Ovary (tissue), 9 donors: ENCODE results near the gene CHD9. TPM values are rescaled to one million over a fixed set of nuclear protein-coding genes. Genes with fewer than 3 reads are reported as not detected.

ENCODE experiments used
- DNase-seq, 5 donors: peaks; one replicate each; pipeline ENCODE4 v3.0.0-alpha.2; 2019 to 2020
- H3K27ac ChIP-seq, 2 donors: fragments of 200-600 bp; one replicate each; pipeline versions ENCODE4 v1.5.1 to v1.8.0; 2019 to 2022
- H3K27me3 ChIP-seq: fragments of 200-600 bp; one replicate; pipeline ENCODE4 v1.8.0; 2022
- H3K36me3 ChIP-seq: fragments of 200-600 bp; sonication (generic); one replicate; pipeline ENCODE4 v1.5.1; 2019
- H3K4me1 ChIP-seq: one replicate; pipeline ENCODE4 v1.8.1; 2013; ENCODE audit warnings: mild to moderate bottlenecking, moderate library complexity; ENCODE audit not compliant: insufficient read depth
- H3K4me3 ChIP-seq: fragments of 200-600 bp; sonication (generic); one replicate; pipeline ENCODE4 v1.5.1; 2017
- H3K9me3 ChIP-seq, 2 donors: fragments of 200-600 bp in 1 of 2; sonication (generic) in 1 of 2; one replicate each; pipeline versions ENCODE4 v1.5.1 to v1.8.1; 2013 to 2019; ENCODE audit warnings: mild to moderate bottlenecking in 1 of 2, moderate library complexity in 1 of 2
- EP300 ChIP-seq: sonication (generic); formaldehyde crosslinking; IDR thresholded peaks from one replicate; pipeline ENCODE4 v1.6.1; 2017; ENCODE audit warnings: antibody characterized with exemption
- POLR2A ChIP-seq: fragments of 450-650 bp; IDR thresholded peaks from one replicate; pipeline ENCODE4 v1.6.1; 2017; ENCODE audit warnings: antibody characterized with exemption, mild to moderate bottlenecking, moderate library complexity
- WGBS, 3 donors: extraction: QIAGEN DNeasy Blood & Tissue Kit in 1 of 3; methylation state at CpG; one replicate each; pipeline versions ENCODE4 v1.1.5 to v1.1.7; 2013 to 2017; 5-methylcytosine and 5-hydroxymethylcytosine counted together
- intact Hi-C, 4 donors: fragments of 100-400 bp; cut with DNase I; formaldehyde crosslinking; loops; one replicate each; pipeline versions ENCODE4 v1.11.0 to v1.15.1; 2022 to 2023
- polyA plus RNA-seq, 2 donors: library from polyadenylated mRNA; stranded (reverse); fragments of 200-250 nt in 1 of 2; fragments of 350-450 nt in 1 of 2; fragmentation: Illumina TruSeq in 1 of 2; extraction: RNeasy Lipid Tissue Mini Kit (QIAGEN cat#74804) in 1 of 2; gene quantifications; one replicate each; pipeline ENCODE4 v1.2.3, GENCODE V29; 2013 to 2014
- total RNA-seq, 7 donors: library from RNA; depleted of rRNA in 2 of 7; stranded (reverse); fragments of >200 nt in 2 of 7; fragmentation: NEBNext Ultra II Directional in 3 of 7; extraction: Animal tissue kit (Norgen Biotek cat#: 25700) in 3 of 7; gene quantifications; one replicate each; pipeline versions ENCODE4 v1.1.0 to v1.2.4, GENCODE V29; 2016 to 2023
- TF ChIP-seq, protein P1 (sequence below), 3 donors: fragments of 450-650 bp in 2 of 3; fragments of 200-600 bp in 1 of 3; IDR thresholded peaks; one replicate each; pipeline versions ENCODE4 v1.5.1 to v1.8.0; 2016 to 2022; ENCODE audit warnings: antibody characterized with exemption in 3 of 3, mild to moderate bottlenecking in 1 of 3
- donor health status: DM: no; HTN: no; CAD: no; lungs with moderate emphysema.
- donor health status: DM: no; HTN: no; CAD: no.
- donor health status: Bipolar disorder and iron deficiency.
- donor health status: DM: yes; HTN: yes; CAD: no.
- donor health status: DM: no; HTN: no; CAD: no.
- donor health status: DM: yes; HTN: yes; CAD: no.

CHD9 gene
- total and polyA plus RNA-seq, 9 donors, result 11.8 to 100 (median 84.1) TPM

DNA sequence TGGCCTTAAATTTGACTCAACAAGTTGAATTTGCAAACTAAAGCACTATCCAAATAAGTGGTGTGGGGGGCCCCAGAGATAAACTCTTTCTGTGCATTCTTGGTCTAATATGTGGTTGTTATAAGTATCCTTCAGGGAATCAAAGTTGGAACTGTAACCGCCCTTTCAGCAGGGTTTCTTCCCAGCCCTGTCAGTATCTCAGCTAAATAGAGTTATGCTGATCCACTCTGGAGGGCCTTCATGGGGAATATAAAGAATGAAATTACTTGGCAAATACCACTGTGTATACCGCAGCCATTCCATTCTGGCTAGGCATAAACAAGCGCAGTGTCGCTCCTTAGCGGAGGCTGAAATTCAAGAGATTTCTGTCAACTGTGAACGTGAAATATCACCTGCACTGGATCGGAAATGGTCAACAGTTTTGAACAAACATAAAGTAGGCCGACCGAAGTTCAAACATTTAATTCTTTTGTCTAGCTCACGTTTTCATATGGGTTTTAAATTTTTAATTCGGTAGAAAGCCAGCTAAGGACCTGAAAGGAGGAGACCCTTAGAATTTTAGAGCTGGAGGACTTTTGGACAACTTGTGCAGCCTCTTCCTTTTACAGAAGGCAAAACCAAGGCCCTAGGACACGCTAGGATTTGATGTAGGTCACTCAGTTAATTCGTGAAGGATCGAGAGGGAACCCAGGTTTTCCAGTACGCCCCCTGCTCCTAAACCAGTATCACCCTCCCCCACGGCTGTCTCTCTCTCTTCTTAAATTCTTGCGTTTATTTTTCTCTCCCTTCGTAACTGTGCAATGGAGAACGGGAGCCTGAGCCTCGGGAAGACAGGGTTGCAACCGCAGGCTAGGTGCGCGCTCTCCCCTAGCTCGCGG is 74.7 kb downstream of the CHD9 start:
- intact Hi-C loops, result loop anchor here in 3 of 4 donors (2.0 to 5.0 kb wide), 4 partner anchors 32 to 77 kb away; partner anchors contain the start of gene CHD9 (in 3 of the 3)
- Histone ChIP-seq H3K27me3 (no peaks in the 10 kb centered on the region), H3K36me3 (no peaks in the 10 kb centered on the region), H3K27ac (peak overlapping the region; percentile 56 to 91), H3K4me1 (no peaks in the 10 kb centered on the region), H3K9me3 (no peaks in the 10 kb centered on the region), H3K4me3 (peak overlapping the region; percentile 81)
- 26 to 27% (median 27%) methylated on average over 25 of the region's 25 CpGs for WGBS, 3 donors
- TF ChIP-seq EP300 (no peak), POLR2A (no peak)
- TF ChIP-seq, protein P1, sequence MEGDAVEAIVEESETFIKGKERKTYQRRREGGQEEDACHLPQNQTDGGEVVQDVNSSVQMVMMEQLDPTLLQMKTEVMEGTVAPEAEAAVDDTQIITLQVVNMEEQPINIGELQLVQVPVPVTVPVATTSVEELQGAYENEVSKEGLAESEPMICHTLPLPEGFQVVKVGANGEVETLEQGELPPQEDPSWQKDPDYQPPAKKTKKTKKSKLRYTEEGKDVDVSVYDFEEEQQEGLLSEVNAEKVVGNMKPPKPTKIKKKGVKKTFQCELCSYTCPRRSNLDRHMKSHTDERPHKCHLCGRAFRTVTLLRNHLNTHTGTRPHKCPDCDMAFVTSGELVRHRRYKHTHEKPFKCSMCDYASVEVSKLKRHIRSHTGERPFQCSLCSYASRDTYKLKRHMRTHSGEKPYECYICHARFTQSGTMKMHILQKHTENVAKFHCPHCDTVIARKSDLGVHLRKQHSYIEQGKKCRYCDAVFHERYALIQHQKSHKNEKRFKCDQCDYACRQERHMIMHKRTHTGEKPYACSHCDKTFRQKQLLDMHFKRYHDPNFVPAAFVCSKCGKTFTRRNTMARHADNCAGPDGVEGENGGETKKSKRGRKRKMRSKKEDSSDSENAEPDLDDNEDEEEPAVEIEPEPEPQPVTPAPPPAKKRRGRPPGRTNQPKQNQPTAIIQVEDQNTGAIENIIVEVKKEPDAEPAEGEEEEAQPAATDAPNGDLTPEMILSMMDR (IDR thresholded peaks at IDR 0.05), result no peak
- DNase-seq, result no peak

DNA sequence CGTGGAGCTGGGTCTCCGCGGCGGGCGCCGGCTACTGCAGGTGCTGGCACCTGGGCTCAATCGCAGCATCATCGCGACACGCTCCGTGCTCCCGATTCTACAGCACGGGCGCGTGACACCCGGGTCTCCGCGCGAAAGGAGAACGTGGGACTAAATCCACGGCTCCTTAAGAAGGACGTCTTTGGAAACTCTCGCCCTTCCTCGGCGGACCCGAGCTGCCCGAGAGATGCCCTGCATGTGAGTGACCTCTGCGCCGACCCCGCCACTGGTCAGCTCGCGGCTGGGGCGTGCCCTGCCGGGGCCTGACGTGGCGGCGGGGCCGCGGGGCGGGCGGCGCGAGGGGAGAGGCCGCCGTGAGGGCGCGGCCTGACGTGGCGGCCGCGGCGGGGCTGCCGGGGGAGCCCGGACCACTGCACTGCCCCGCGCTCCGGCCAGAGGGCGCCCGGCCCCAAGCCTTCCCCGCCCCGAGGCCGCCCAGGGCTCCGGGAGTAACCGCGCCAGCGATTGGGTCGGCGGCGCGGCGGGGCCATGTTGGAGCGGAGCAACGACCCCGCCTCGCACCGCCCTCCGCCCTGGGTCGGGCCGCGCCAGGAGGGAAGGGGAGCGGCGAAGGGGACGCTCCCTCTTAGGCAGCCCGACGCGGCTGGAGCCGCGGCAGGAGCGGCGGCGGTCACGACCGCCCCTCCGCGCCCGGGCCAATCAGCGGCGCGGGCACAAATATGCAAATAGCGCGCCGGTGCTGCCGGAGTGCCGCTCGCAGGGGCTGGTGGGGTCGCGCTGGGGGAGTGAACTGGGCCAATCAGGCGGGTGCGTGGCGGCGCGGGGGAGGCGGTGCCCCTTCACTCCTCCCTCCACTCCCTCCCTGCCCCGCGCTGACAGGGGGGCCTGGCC is 75.6 kb downstream of the CHD9 start:
- Histone ChIP-seq H3K4me1 (no peaks in the 10 kb centered on the region), H3K27me3 (no peaks in the 10 kb centered on the region), H3K9me3 (no peaks in the 10 kb centered on the region), H3K4me3 (peak overlapping the region; percentile 81), H3K36me3 (no peaks in the 10 kb centered on the region), H3K27ac (peak overlapping the region; percentile 56 to 91)
- DNase-seq, result peak; percentile 94 to 96 (median 95)
- 0 to 1% (median 1%) methylated on average over 46 to 115 of the region's 115 CpGs for WGBS, 3 donors
- intact Hi-C loops, result loop anchor here in 2 of 4 donors (2.0 to 5.0 kb wide), 4 partner anchors 33 to 76 kb away; partner anchors contain the start of gene CHD9 (in 2 of the 2)
- TF ChIP-seq POLR2A (peak; percentile 22), EP300 (no peak)
- TF ChIP-seq, protein P1 (IDR thresholded peaks at IDR 0.05), result peak; percentile 51 to 90 (median 90)

DNA sequence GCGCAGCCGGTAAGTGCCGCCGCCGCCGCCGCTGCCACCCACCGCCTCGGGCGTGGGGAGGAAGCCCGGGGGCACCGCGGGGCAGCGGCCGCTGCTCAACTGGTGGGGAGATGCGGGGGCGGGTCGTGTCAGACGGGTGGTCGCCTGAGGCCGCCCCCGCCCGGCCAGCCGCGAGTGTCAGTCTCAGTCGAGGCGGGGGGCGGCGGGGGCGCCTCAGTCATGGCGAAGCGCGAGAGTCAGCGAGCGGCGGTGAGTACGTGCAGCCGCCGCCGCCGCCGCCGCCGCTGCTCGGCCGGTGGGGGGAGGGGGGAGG is 76.2 kb downstream of the CHD9 start:
- no peaks in the 10 kb centered on the region for H3K4me1 ChIP-seq
- H3K27ac ChIP-seq, result peak overlapping the region; percentile 25 to 91
- no peak for DNase-seq
- H3K27me3 ChIP-seq, result no peaks in the 10 kb centered on the region
- H3K4me3 ChIP-seq, result peak overlapping the region; percentile 81
- WGBS, 3 donors, result 0 to 1% (median 0%) methylated on average over 2 to 42 of the region's 46 CpGs
- intact Hi-C loops, result loop anchor here in 2 of 4 donors (2.0 to 5.0 kb wide), 4 partner anchors 34 to 76 kb away; partner anchors contain the start of gene CHD9 (in 2 of the 2)
- TF ChIP-seq POLR2A, result no peak
- TF ChIP-seq, protein P1 (IDR thresholded peaks at IDR 0.05), result no peak
- no peak for TF ChIP-seq EP300
- no peaks in the 10 kb centered on the region for H3K36me3 ChIP-seq
- H3K9me3 ChIP-seq, result no peaks in the 10 kb centered on the region

DNA sequence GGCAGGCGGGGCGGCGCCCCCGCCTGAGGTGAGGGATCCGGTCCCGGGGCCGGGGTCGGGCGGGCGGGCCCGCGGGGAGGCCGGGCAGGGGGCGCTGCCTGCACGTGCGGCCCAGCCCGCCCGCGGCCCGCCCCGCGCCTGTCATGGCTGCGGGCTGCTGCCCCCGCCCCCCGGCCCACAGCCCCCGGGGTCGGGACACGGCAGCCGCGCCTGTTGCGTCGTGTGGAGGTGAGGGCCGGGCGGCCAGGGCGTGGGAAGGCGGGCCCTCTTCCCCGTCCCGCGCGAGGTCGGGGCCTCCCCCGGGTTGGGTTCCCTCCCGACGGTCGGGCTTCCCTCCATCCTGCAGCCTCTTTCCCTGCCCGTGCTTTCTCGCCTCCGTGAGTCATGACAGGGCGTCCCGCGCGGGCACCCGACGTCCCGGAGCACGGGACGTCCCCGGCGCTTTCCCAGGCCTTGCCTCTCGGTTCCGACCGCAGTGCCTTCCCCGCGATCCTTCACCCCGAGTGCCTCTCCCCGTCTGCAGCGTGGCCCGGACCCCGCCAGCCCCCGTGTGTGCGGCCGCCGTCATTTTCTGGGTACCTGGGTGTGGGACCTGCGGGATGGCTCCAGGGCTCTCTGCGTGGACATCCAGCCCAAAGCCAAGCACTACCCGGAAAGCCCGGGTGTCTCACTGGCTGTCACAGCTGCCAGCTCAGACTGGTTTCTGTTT is 76.7 kb downstream of the CHD9 start:
- H3K4me3 ChIP-seq, result peak overlapping the region; percentile 81
- TF ChIP-seq, protein P1 (IDR thresholded peaks at IDR 0.05), result no peak
- TF ChIP-seq EP300 (no peak), POLR2A (no peak)
- peak; percentile 57 to 75 (median 66) for DNase-seq
- intact Hi-C loops, result loop anchor here in 2 of 4 donors (2.0 to 5.0 kb wide), 4 partner anchors 34 to 77 kb away; partner anchors contain the start of gene CHD9 (in 2 of the 2)
- H3K36me3 ChIP-seq, result no peaks in the 10 kb centered on the region
- H3K4me1 ChIP-seq, result no peaks in the 10 kb centered on the region
- no peaks in the 10 kb centered on the region for H3K27me3 ChIP-seq
- H3K9me3 ChIP-seq, result no peaks in the 10 kb centered on the region
- H3K27ac ChIP-seq, result peak overlapping the region; percentile 39 to 91
- WGBS, 3 donors, result 0% methylated on average over 40 to 76 of the region's 77 CpGs
